Measurements from ENCODE around the gene MAP2K1.
"Not testable (repeated sequence)": the region's sequence is repeated elsewhere in the genome, so short reads cannot be mapped to it uniquely, and the experiment has no call there.

The MAP2K1 gene

GRCh38 chr15:66459818-66460615 is 73.3 kb downstream of the MAP2K1 start:
- no peak for DNase-seq

DNA sequence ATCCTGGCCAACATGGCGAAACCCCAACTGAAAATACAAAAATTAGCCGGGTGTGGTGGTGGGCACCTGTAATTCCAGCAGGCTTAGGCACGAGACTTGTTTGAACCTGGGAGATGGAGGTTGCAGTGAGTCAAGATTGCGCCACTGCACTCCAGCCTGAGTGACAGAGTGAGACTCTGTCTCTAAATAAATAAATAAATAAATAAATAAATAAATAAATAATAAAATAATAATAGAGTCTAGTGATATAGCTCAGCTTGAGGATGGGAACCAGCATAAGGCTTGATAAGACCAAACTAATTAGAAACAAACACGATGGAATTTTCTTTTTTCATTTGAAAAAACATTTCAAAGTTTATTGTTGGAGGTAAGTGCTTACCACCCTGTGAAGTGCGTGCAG is 74.6 kb downstream of the MAP2K1 start:
- H3K27me3 ChIP-seq (replicated peaks in 2 of 5; ENCODE audit: control insufficient read depth in 4 of 5, insufficient read depth in 5 of 5, low read length in 4 of 5); POLR2A ChIA-PET; H3K27ac ChIP-seq (ENCODE audit: insufficient read depth in 1 of 2, low read depth in 1 of 2, low read length in 2 of 2, poor library complexity in 1 of 2, severe bottlenecking in 2 of 2); H3K36me3 ChIP-seq (ENCODE audit: control insufficient read depth in 4 of 4, insufficient read depth in 4 of 4, low read length in 3 of 4); DNase-seq; H3K4me1 ChIP-seq (ENCODE audit: control extremely low read depth in 1 of 4, control insufficient read depth in 4 of 4, insufficient read depth in 4 of 4, low read length in 3 of 4); H3K9me3 ChIP-seq (ENCODE audit: control extremely low read depth in 1 of 5, control insufficient read depth in 4 of 5, insufficient read depth in 2 of 5, low read depth in 1 of 5, low read length in 4 of 5); CTCF ChIA-PET; H3K4me3 ChIP-seq (ENCODE audit: control insufficient read depth in 1 of 7, extremely low read depth in 1 of 7, insufficient read depth in 4 of 7, low read depth in 2 of 7, low read length in 6 of 7): not testable (repeated sequence)
- 100% methylated on average over 2 of the region's 6 CpGs for WGBS (ENCODE audit: insufficient coverage)

More at GRCh38 chr15:66459818-66460615, 73.3 kb downstream of the MAP2K1 start:
- Histone ChIP-seq H3K4me3 (ENCODE audit: control insufficient read depth in 1 of 7, extremely low read depth in 1 of 7, insufficient read depth in 4 of 7, low read depth in 2 of 7, low read length in 6 of 7) (no peak overlapping the region), H3K27ac (ENCODE audit: insufficient read depth in 1 of 2, low read depth in 1 of 2, low read length in 2 of 2, poor library complexity in 1 of 2, severe bottlenecking in 2 of 2) (no peak overlapping the region), H3K27me3 (replicated peaks in 2 of 5; ENCODE audit: control insufficient read depth in 4 of 5, insufficient read depth in 5 of 5, low read length in 4 of 5) (no peaks in the 10 kb centered on the region), H3K36me3 (ENCODE audit: control insufficient read depth in 4 of 4, insufficient read depth in 4 of 4, low read length in 3 of 4) (peaks cover 0 to 8% (median 2%) of the 10 kb centered on the region in 4 experiments), H3K4me1 (ENCODE audit: control extremely low read depth in 1 of 4, control insufficient read depth in 4 of 4, insufficient read depth in 4 of 4, low read length in 3 of 4) (no peaks in the 10 kb centered on the region), H3K9me3 (ENCODE audit: control extremely low read depth in 1 of 5, control insufficient read depth in 4 of 5, insufficient read depth in 2 of 5, low read depth in 1 of 5, low read length in 4 of 5) (no peaks in the 10 kb centered on the region)
- CTCF ChIA-PET: interaction anchor here (0.6 to 1.5 kb wide), 5 partner anchors 16 to 66 kb away, joined by 3 to 5 read pairs (median 3); partner anchors contain the start of gene SNAPC5
- WGBS (ENCODE audit: insufficient coverage): 96% methylated on average over 2 of the region's 3 CpGs
- POLR2A ChIA-PET: no interaction called here

DNA sequence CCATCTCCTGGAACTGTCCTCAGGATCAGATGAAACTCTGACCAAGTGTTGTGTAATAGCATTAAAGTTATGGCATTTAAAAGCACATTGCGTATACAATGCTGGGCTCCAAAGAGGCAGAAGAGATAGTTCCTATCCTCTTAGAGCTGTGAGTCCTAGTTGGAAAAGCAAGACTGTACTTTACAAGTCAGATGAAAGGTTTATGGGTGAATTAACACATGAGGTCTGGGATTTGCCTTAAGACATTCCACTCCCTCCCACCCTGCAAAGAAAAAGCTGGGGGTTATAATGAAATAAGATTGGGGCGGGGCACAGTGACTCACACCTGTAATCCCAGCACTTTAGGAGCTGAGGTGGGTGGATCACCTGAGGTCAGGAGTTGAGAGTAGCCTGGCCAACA is 75.2 kb downstream of the MAP2K1 start:
- DNase-seq: no peak
- 100% methylated on average over 1 of the region's 2 CpGs for WGBS (ENCODE audit: insufficient coverage)
- no peak overlapping the region for H3K4me3 ChIP-seq (ENCODE audit: control insufficient read depth in 1 of 7, extremely low read depth in 1 of 7, insufficient read depth in 4 of 7, low read depth in 2 of 7, low read length in 6 of 7)
- H3K4me1 ChIP-seq (ENCODE audit: control extremely low read depth in 1 of 4, control insufficient read depth in 4 of 4, insufficient read depth in 4 of 4, low read length in 3 of 4): no peaks in the 10 kb centered on the region
- ChIA-PET CTCF (no interaction called here), POLR2A (no interaction called here)
- H3K27me3 ChIP-seq (replicated peaks in 2 of 5; ENCODE audit: control insufficient read depth in 4 of 5, insufficient read depth in 5 of 5, low read length in 4 of 5): no peaks in the 10 kb centered on the region
- H3K36me3 ChIP-seq (ENCODE audit: control insufficient read depth in 4 of 4, insufficient read depth in 4 of 4, low read length in 3 of 4): peaks cover 0 to 8% (median 3%) of the 10 kb centered on the region in 4 experiments
- H3K9me3 ChIP-seq (ENCODE audit: control extremely low read depth in 1 of 5, control insufficient read depth in 4 of 5, insufficient read depth in 2 of 5, low read depth in 1 of 5, low read length in 4 of 5): no peaks in the 10 kb centered on the region
- no peak overlapping the region for H3K27ac ChIP-seq (ENCODE audit: insufficient read depth in 1 of 2, low read depth in 1 of 2, low read length in 2 of 2, poor library complexity in 1 of 2, severe bottlenecking in 2 of 2)

GRCh38 chr15:66462627-66463026 is 75.9 kb downstream of the MAP2K1 start:
- WGBS (ENCODE audit: insufficient coverage): 100% methylated on average over 4 of the region's 4 CpGs
- H3K4me1 ChIP-seq (ENCODE audit: control extremely low read depth in 1 of 4, control insufficient read depth in 4 of 4, insufficient read depth in 4 of 4, low read length in 3 of 4): no peaks in the 10 kb centered on the region
- no peak overlapping the region for H3K4me3 ChIP-seq (ENCODE audit: control insufficient read depth in 1 of 7, extremely low read depth in 1 of 7, insufficient read depth in 4 of 7, low read depth in 2 of 7, low read length in 6 of 7)
- H3K27ac ChIP-seq (ENCODE audit: insufficient read depth in 1 of 2, low read depth in 1 of 2, low read length in 2 of 2, poor library complexity in 1 of 2, severe bottlenecking in 2 of 2): no peak overlapping the region
- H3K9me3 ChIP-seq (ENCODE audit: control extremely low read depth in 1 of 5, control insufficient read depth in 4 of 5, insufficient read depth in 2 of 5, low read depth in 1 of 5, low read length in 4 of 5): no peaks in the 10 kb centered on the region
- peaks cover 0 to 8% (median 3%) of the 10 kb centered on the region in 4 experiments for H3K36me3 ChIP-seq (ENCODE audit: control insufficient read depth in 4 of 4, insufficient read depth in 4 of 4, low read length in 3 of 4)
- no peaks in the 10 kb centered on the region for H3K27me3 ChIP-seq (replicated peaks in 2 of 5; ENCODE audit: control insufficient read depth in 4 of 5, insufficient read depth in 5 of 5, low read length in 4 of 5)
- no peak for DNase-seq
- ChIA-PET CTCF (no interaction called here), POLR2A (no interaction called here)

- POLR2A ChIA-PET: interaction anchor here (0.6 kb wide), 1 partner anchor 92 kb away, joined by 3 read pairs; no protein-coding TSS in a partner anchor
- H3K4me1 ChIP-seq (ENCODE audit: control extremely low read depth in 1 of 4, control insufficient read depth in 4 of 4, insufficient read depth in 4 of 4, low read length in 3 of 4); H3K36me3 ChIP-seq (ENCODE audit: control insufficient read depth in 4 of 4, insufficient read depth in 4 of 4, low read length in 3 of 4); H3K27me3 ChIP-seq (replicated peaks in 2 of 5; ENCODE audit: control insufficient read depth in 4 of 5, insufficient read depth in 5 of 5, low read length in 4 of 5); DNase-seq; H3K9me3 ChIP-seq (ENCODE audit: control extremely low read depth in 1 of 5, control insufficient read depth in 4 of 5, insufficient read depth in 2 of 5, low read depth in 1 of 5, low read length in 4 of 5); H3K4me3 ChIP-seq (ENCODE audit: control insufficient read depth in 1 of 7, extremely low read depth in 1 of 7, insufficient read depth in 4 of 7, low read depth in 2 of 7, low read length in 6 of 7); H3K27ac ChIP-seq (ENCODE audit: insufficient read depth in 1 of 2, low read depth in 1 of 2, low read length in 2 of 2, poor library complexity in 1 of 2, severe bottlenecking in 2 of 2); CTCF ChIA-PET: not testable (repeated sequence)
- no CpG with 5 or more reads among the region's 6 CpGs for WGBS (ENCODE audit: insufficient coverage)
Observed at GRCh38 chr15:66465294-66465693, 78.6 kb downstream of the MAP2K1 start.

- H3K36me3 ChIP-seq (ENCODE audit: control insufficient read depth in 4 of 4, insufficient read depth in 4 of 4, low read length in 3 of 4); H3K9me3 ChIP-seq (ENCODE audit: control extremely low read depth in 1 of 5, control insufficient read depth in 4 of 5, insufficient read depth in 2 of 5, low read depth in 1 of 5, low read length in 4 of 5); POLR2A ChIA-PET; H3K27me3 ChIP-seq (replicated peaks in 2 of 5; ENCODE audit: control insufficient read depth in 4 of 5, insufficient read depth in 5 of 5, low read length in 4 of 5); H3K4me3 ChIP-seq (ENCODE audit: control insufficient read depth in 1 of 7, extremely low read depth in 1 of 7, insufficient read depth in 4 of 7, low read depth in 2 of 7, low read length in 6 of 7); H3K4me1 ChIP-seq (ENCODE audit: control extremely low read depth in 1 of 4, control insufficient read depth in 4 of 4, insufficient read depth in 4 of 4, low read length in 3 of 4); H3K27ac ChIP-seq (ENCODE audit: insufficient read depth in 1 of 2, low read depth in 1 of 2, low read length in 2 of 2, poor library complexity in 1 of 2, severe bottlenecking in 2 of 2); DNase-seq: not testable (repeated sequence)
- CTCF ChIA-PET: interaction anchor here (0.8 kb wide), 1 partner anchor 9 kb away, joined by 4 read pairs; no protein-coding TSS in a partner anchor
- 95% methylated on average over 4 of the region's 11 CpGs for WGBS (ENCODE audit: insufficient coverage)
Observed at GRCh38 chr15:66467162-66468040, 80.7 kb downstream of the MAP2K1 start.

DNA sequence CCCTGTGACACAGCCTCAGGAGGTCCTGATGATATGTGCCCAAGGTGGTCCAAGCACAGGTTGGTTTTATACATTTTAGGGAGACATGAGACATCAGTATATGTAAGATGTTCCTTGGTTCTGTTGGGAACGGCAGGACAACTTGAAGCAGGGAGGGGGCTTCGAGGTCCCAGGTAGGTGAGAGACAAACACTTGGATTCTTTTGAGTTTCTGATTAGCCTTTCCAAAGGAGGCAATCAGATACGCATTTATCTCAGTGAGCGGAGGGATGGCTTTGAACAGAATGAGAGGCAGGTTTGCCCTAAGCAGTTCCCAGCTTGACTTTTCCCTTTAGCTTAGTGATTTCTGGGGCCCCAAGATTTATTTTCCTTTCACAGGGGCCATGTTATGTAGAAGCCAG is 84.1 kb downstream of the MAP2K1 start:
- POLR2A ChIA-PET; H3K4me3 ChIP-seq (ENCODE audit: control insufficient read depth in 1 of 7, extremely low read depth in 1 of 7, insufficient read depth in 4 of 7, low read depth in 2 of 7, low read length in 6 of 7); H3K9me3 ChIP-seq (ENCODE audit: control extremely low read depth in 1 of 5, control insufficient read depth in 4 of 5, insufficient read depth in 2 of 5, low read depth in 1 of 5, low read length in 4 of 5); H3K4me1 ChIP-seq (ENCODE audit: control extremely low read depth in 1 of 4, control insufficient read depth in 4 of 4, insufficient read depth in 4 of 4, low read length in 3 of 4); H3K27ac ChIP-seq (ENCODE audit: insufficient read depth in 1 of 2, low read depth in 1 of 2, low read length in 2 of 2, poor library complexity in 1 of 2, severe bottlenecking in 2 of 2); H3K36me3 ChIP-seq (ENCODE audit: control insufficient read depth in 4 of 4, insufficient read depth in 4 of 4, low read length in 3 of 4); DNase-seq; H3K27me3 ChIP-seq (replicated peaks in 2 of 5; ENCODE audit: control insufficient read depth in 4 of 5, insufficient read depth in 5 of 5, low read length in 4 of 5): not testable (repeated sequence)
- 98% methylated on average over 4 of the region's 4 CpGs for WGBS (ENCODE audit: insufficient coverage)
- CTCF ChIA-PET: interaction anchor here (0.7 to 1.6 kb wide), 5 partner anchors 14 to 292 kb away, joined by 3 to 5 read pairs (median 4); partner anchors contain the start of gene SNAPC5

Measured in common myeloid progenitor, CD34-positive (primary cell).